Loucy (cell line): Measurements from ENCODE around the gene NOC4L.

ENCODE experiments used
- H2AFZ ChIP-seq: fragments of 200-600 bp; sonication (generic); 2 replicates; pipeline ENCODE4 v1.6.0; 2016; ENCODE audit warnings: antibody characterized with exemption, mild to moderate bottlenecking, low read length, moderate library complexity
- H3F3A ChIP-seq: fragments of 200-600 bp; 2 replicates; pipeline ENCODE4 v1.6.0; 2016; ENCODE audit warnings: antibody characterized with exemption, low read depth, mild to moderate bottlenecking
- H3K27me3 ChIP-seq: fragments of 200-600 bp; sonication (generic); 2 replicates; pipeline ENCODE4 v1.6.1; 2014; ENCODE audit warnings: low read length, mild to moderate bottlenecking; ENCODE audit not compliant: insufficient read depth, poor library complexity, severe bottlenecking
- H3K36me3 ChIP-seq: fragments of 200-600 bp; sonication (generic); 2 replicates; pipeline ENCODE4 v1.6.1; 2016; ENCODE audit warnings: low read length; ENCODE audit not compliant: insufficient read depth
- H3K4me1 ChIP-seq: fragments of 200-600 bp; sonication (generic); 2 replicates; pipeline ENCODE4 v1.5.1; 2014; ENCODE audit warnings: low read length, mild to moderate bottlenecking; ENCODE audit not compliant: insufficient read depth, poor library complexity, severe bottlenecking
- H3K4me2 ChIP-seq: fragments of 200-600 bp; sonication (generic); 2 replicates; pipeline ENCODE4 v1.6.0; 2014; ENCODE audit warnings: antibody characterized with exemption, low read length, low read depth, mild to moderate bottlenecking; ENCODE audit not compliant: poor library complexity, severe bottlenecking
- H3K4me3 ChIP-seq: fragments of 200-600 bp; sonication (generic); 2 replicates; pipeline ENCODE4 v1.5.1; 2014; ENCODE audit warnings: low read length, mild to moderate bottlenecking, mixed read lengths; ENCODE audit not compliant: poor library complexity, severe bottlenecking
- H3K79me2 ChIP-seq: fragments of 200-600 bp; sonication (generic); 2 replicates; pipeline ENCODE4 v1.6.1; 2014; ENCODE audit warnings: low read length; ENCODE audit not compliant: insufficient read depth
- H3K9ac ChIP-seq: fragments of 200-600 bp; sonication (generic); 2 replicates; pipeline ENCODE4 v1.6.0; 2014; ENCODE audit warnings: mild to moderate bottlenecking, low read depth, low read length, moderate library complexity; ENCODE audit not compliant: poor library complexity, severe bottlenecking
- H3K9me2 ChIP-seq: fragments of 200-600 bp; sonication (generic); replicated peaks from 2 replicates; pipeline ENCODE4 v1.6.1; 2016; ENCODE audit warnings: low read depth, low read length, mixed read lengths
- H3K9me3 ChIP-seq: fragments of 200-600 bp; sonication (generic); 2 replicates; pipeline ENCODE4 v1.6.1; 2014; ENCODE audit warnings: mild to moderate bottlenecking, antibody characterized with exemption, low read length, low read depth; ENCODE audit not compliant: insufficient read depth
- H4K20me1 ChIP-seq: fragments of 200-600 bp; sonication (generic); 2 replicates; pipeline ENCODE4 v1.6.0; 2014; ENCODE audit warnings: antibody characterized with exemption, low read length, mild to moderate bottlenecking; ENCODE audit not compliant: insufficient read depth, poor library complexity, severe bottlenecking
- EZH2phosphoT487 ChIP-seq: fragments of 200-600 bp; IDR thresholded peaks from 2 replicates; pipeline ENCODE4 v1.6.1; 2018; ENCODE audit warnings: antibody characterized with exemption, mild to moderate bottlenecking, moderate library complexity, borderline replicate concordance
- TF ChIP-seq, protein P1 (sequence below): fragments of 200-600 bp; sonication (generic); conservative IDR thresholded peaks from 2 replicates; pipeline ENCODE4 v1.5.1; 2014; ENCODE audit warnings: mild to moderate bottlenecking, antibody characterized with exemption, low read length

NOC4L gene

DNA sequence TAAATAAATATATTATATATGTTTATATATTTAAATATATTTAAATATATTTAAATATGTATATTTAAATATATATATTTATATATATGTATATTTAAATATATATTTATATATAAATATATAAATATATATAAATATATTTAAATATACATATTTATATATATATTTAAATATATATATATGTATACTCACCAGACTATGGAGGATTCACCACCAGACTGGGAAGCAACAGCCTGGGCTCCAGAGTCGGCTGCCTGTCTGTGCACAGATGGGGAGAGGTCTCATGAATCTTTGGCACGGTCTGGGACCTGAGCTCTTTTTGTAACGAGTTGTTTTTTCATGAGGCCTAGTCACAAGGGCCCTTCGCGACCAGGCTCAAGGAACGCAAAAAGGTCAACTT, 21.3 kb downstream of the NOC4L start:
- Histone ChIP-seq H2AFZ (no peak overlapping the region), H3K4me2 (no peak overlapping the region), H3K4me1 (peaks cover 35% of the 10 kb centered on the region), H3K9me2 (no peaks in the 10 kb centered on the region), H3K79me2 (no peaks in the 10 kb centered on the region), H3K9ac (no peak overlapping the region), H3F3A (peaks cover 3% of the 10 kb centered on the region; the same call in 1 of the 2 replicates), H4K20me1 (no peaks in the 10 kb centered on the region), H3K36me3 (no peaks in the 10 kb centered on the region), H3K9me3 (no peaks in the 10 kb centered on the region), H3K4me3 (no peak overlapping the region), H3K27me3 (no peaks in the 10 kb centered on the region)
- no peak for TF ChIP-seq EZH2phosphoT487
- TF ChIP-seq, protein P1, sequence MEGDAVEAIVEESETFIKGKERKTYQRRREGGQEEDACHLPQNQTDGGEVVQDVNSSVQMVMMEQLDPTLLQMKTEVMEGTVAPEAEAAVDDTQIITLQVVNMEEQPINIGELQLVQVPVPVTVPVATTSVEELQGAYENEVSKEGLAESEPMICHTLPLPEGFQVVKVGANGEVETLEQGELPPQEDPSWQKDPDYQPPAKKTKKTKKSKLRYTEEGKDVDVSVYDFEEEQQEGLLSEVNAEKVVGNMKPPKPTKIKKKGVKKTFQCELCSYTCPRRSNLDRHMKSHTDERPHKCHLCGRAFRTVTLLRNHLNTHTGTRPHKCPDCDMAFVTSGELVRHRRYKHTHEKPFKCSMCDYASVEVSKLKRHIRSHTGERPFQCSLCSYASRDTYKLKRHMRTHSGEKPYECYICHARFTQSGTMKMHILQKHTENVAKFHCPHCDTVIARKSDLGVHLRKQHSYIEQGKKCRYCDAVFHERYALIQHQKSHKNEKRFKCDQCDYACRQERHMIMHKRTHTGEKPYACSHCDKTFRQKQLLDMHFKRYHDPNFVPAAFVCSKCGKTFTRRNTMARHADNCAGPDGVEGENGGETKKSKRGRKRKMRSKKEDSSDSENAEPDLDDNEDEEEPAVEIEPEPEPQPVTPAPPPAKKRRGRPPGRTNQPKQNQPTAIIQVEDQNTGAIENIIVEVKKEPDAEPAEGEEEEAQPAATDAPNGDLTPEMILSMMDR, result no peak

GRCh38 chr12:132166093-132166492, 21.8 kb downstream of the NOC4L start:
- Histone ChIP-seq H3K4me2 (no peak overlapping the region), H4K20me1 (no peaks in the 10 kb centered on the region), H3K9me3 (no peaks in the 10 kb centered on the region), H3K9me2 (no peaks in the 10 kb centered on the region), H2AFZ (no peak overlapping the region), H3K4me3 (no peak overlapping the region), H3K9ac (no peak overlapping the region), H3K79me2 (no peaks in the 10 kb centered on the region), H3K4me1 (peaks cover 35% of the 10 kb centered on the region), H3K36me3 (no peaks in the 10 kb centered on the region), H3K27me3 (no peaks in the 10 kb centered on the region), H3F3A (peaks cover 3% of the 10 kb centered on the region; the same call in 1 of the 2 replicates)
- TF ChIP-seq, protein P1, result no peak
- no peak for TF ChIP-seq EZH2phosphoT487

- peak overlapping the region; percentile 44 for H3K9ac ChIP-seq
- peak overlapping the region; percentile 55 for H3K4me3 ChIP-seq
- H3K4me1 ChIP-seq, result peaks cover 35% of the 10 kb centered on the region
- TF ChIP-seq, protein P1, result no peak
- TF ChIP-seq EZH2phosphoT487, result no peak
- no peaks in the 10 kb centered on the region for H4K20me1 ChIP-seq
- peak overlapping the region; percentile 56 for H3K4me2 ChIP-seq
- H3K27me3 ChIP-seq, result no peaks in the 10 kb centered on the region
- no peaks in the 10 kb centered on the region for H3K36me3 ChIP-seq
- no peaks in the 10 kb centered on the region for H3K9me2 ChIP-seq
- no peaks in the 10 kb centered on the region for H3K9me3 ChIP-seq
- H3K79me2 ChIP-seq, result no peaks in the 10 kb centered on the region
- peaks cover 3% of the 10 kb centered on the region; the same call in 1 of the 2 replicates for H3F3A ChIP-seq
- H2AFZ ChIP-seq, result peak overlapping the region; percentile 74
Observed at GRCh38 chr12:132166801-132167591, 22.7 kb downstream of the NOC4L start.
